Measurements from ENCODE around the gene GAS7.
"Not testable (repeated sequence)": the region's sequence is repeated elsewhere in the genome, so short reads cannot be mapped to it uniquely, and the experiment has no call there.

Gene GAS7

DNA sequence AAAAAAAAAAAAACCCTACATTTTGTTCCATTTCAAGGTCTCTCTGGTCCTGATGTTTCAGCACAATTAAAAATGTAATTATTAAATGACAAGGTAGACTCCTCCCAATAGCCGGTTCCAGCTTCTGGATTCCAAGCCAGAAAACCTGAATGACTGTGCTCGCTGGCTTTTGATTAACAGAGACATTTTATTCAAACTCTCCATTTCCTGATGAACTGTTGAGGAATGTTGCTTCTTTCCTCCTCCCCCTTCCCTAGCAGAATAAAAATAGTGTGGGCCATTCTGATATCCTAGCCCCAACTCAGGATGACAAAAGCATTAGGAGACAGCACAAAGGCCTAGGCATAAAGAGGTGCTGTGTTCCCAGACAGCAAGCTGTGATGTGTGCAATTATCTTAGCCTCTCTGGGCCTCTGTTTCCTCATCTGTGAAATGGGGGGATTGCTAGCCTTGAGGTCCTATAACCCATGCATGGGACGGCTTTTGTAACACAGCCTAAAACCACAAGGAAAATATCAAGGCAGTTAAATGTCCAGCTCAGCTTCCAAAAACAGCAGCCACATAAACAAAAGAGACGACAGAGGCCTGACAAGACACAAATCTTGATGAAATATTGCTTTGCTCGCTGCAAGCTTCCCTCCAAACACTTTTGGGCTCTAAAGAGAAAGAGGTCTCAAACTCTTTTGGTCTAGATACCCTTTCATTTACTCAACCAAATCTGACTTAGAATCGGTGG, 166.1 kb downstream of the GAS7 start:
- no peak for DNase-seq
- TF ChIP-seq GATA1 (IDR thresholded peaks at IDR 0.05; ENCODE audit: low read depth, low read length) (no peak), POLR2A (IDR thresholded peaks at IDR 0.05; ENCODE audit: low read length) (no peak)

- DNase-seq, result no peak
- TF ChIP-seq POLR2A (IDR thresholded peaks at IDR 0.05; ENCODE audit: low read length) (no peak), GATA1 (IDR thresholded peaks at IDR 0.05; ENCODE audit: low read depth, low read length) (no peak)
Observed at GRCh38 chr17:10031606-10032005, 166.8 kb downstream of the GAS7 start.

DNA sequence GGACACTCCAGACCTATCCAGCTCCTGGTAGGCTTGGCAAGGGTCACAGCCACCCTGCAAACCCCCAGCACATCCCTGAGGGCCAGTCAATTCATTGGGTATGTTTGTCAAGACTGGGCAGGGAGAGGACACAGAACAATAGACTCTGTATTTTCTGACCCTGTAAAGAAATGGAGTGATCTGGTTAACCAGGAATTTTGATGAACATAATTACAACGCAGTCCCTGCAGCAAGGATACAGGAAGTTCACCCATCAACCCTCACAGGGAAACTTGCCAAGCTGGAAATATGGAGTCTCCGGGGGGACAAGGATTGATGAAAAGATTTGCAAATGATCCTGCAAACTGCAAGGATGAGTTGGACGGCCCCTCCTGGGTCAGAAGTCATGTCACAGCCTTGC, 167.3 kb downstream of the GAS7 start:
- TF ChIP-seq POLR2A (IDR thresholded peaks at IDR 0.05; ENCODE audit: low read length) (no peak), GATA1 (IDR thresholded peaks at IDR 0.05; ENCODE audit: low read depth, low read length) (no peak)
- no peak for DNase-seq

DNA sequence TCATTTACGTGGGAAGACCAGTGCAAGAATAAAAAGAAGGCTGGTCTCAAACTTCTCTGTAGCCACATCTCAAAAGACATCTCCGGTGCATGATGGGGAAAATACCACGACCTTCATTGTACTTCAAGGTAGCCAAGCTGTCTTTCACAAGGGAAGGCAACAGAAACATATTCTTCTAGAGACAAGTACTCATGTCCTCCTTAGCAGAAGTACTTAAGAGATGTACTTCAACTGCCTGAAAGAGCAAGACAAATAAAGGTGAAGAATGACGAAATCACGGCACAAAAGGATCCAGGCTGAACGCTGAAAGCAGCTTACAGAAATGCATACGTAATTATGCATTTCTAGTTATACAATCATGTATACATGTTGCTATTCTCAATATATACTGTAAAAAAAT, 169.3 kb downstream of the GAS7 start:
- no peak for TF ChIP-seq GATA1 (IDR thresholded peaks at IDR 0.05; ENCODE audit: low read depth, low read length)
- no peak for TF ChIP-seq POLR2A (IDR thresholded peaks at IDR 0.05; ENCODE audit: low read length)
- no peak for DNase-seq

DNA sequence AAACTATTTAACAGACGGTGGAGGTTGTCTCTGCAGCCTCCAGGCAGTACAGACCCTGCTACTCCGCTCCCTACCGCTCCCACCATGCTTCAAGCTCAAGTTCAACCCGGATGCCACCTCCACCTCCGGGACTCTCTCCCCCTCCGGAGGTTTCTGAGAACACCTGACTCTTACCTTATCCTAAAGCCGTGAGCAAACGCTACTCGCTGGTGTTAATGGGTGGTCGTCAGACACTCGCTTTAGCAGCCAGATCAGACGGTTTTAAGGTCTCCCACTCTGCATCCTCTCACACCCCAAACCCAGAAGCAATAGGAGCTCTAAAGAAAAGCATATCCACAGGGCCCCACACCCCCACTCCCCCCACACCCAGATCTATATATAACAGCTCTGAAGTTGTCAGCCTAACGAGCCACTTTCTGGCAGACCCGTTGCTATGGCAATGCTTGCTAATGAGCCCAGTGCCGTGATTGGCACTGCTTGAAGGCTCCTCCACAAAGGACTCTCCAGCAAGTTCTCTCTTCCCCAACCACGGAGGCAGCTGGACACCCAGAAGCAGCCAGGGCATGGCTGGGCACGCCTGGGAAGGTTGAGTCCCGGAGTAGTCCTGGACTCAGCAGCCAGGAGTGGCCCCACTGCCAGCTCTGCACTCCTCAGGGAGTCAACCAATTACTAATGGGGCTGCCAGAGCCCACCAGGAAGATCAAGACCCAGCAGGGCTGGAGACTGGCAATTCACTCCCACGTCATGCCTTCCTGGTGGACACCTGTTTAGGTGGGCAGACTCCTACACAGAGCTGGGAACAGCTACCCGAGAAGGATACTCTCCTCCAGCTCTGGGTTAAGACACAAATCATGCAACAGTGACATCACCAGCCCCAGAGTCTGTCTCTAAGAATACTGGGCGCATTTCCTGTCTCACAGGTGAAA, 172.2 kb downstream of the GAS7 start:
- no peak for DNase-seq
- no peak for TF ChIP-seq POLR2A (IDR thresholded peaks at IDR 0.05; ENCODE audit: low read length)
- no peak for TF ChIP-seq GATA1 (IDR thresholded peaks at IDR 0.05; ENCODE audit: low read depth, low read length)

DNA sequence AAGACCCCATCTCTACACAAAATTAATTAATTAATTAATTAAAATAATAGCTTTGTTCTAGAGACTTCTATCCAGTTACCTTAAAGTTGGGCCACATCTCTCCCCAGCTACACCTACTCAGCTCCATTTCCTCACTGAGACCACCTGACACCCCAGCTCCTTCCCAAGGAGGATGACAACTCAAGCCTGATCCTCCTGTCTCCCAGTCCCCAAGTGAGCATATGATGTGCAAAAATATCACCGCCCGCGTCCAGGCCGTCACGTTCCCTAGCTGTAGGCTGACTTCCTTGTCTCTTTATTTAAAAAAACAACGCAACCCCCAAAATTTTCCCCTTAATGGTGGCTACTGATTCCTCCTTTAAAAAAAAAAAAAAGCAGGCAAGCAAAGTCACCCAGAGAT, 173.2 kb downstream of the GAS7 start:
- DNase-seq, result no peak
- no peak for TF ChIP-seq POLR2A (IDR thresholded peaks at IDR 0.05; ENCODE audit: low read length)
- no peak for TF ChIP-seq GATA1 (IDR thresholded peaks at IDR 0.05; ENCODE audit: low read depth, low read length)

DNA sequence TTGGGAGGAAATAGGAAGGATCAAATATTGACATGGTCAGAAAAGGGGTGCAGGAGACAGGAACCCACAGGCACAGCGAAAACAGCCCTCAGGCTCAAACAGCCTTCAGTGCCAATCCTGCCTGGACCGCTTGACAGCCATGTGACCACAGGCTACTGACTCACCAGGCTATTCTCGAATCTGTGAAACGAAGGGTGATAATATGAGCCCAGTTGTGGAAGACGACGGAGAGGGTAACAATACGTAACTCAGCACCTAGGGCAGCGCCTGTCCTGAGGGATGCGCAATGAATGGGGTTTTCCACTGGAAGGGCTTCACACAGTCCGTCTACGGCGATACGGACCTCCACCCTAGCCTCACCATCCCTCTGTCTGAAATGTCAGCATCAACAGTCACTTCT, 176.0 kb downstream of the GAS7 start:
- no peak for DNase-seq
- TF ChIP-seq GATA1 (IDR thresholded peaks at IDR 0.05; ENCODE audit: low read depth, low read length) (no peak), POLR2A (IDR thresholded peaks at IDR 0.05; ENCODE audit: low read length) (no peak)

- no peak for TF ChIP-seq POLR2A (IDR thresholded peaks at IDR 0.05; ENCODE audit: low read length)
- no peak for TF ChIP-seq GATA1 (IDR thresholded peaks at IDR 0.05; ENCODE audit: low read depth, low read length)
- no peak for DNase-seq
Observed at GRCh38 chr17:10021272-10021984, 177.0 kb downstream of the GAS7 start.

DNA sequence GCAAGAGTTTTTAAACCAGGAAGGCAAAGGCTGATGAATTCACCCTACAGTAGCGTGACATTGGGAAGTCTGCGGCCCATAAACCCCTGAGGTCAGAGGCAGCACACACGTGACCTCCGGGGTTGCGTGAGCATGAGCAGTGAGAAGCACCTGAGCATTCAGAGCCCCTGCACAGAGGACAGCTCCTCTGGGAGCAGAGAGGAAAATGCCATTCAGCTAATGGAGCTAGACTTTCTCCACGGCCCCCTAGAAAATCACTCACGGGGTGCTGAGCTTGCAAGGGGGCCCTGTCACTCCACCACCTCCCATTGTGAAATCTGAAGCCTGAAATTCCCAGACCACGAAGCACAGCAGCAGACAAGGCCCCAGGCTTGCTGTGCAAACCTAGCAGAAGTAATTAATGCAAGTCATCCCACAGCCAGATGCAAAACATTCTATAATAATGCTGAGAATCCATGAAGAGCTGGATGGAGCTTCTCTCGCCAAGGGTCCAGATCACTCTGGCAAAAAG, 178.4 kb downstream of the GAS7 start:
- TF ChIP-seq GATA1 (IDR thresholded peaks at IDR 0.05; ENCODE audit: low read depth, low read length), result no peak
- TF ChIP-seq POLR2A (IDR thresholded peaks at IDR 0.05; ENCODE audit: low read length), result no peak
- no peak for DNase-seq

- TF ChIP-seq GATA1 (IDR thresholded peaks at IDR 0.05; ENCODE audit: low read depth, low read length), result no peak
- no peak for TF ChIP-seq POLR2A (IDR thresholded peaks at IDR 0.05; ENCODE audit: low read length)
- DNase-seq, result no peak
Observed at GRCh38 chr17:10018461-10018891, 179.9 kb downstream of the GAS7 start.

DNA sequence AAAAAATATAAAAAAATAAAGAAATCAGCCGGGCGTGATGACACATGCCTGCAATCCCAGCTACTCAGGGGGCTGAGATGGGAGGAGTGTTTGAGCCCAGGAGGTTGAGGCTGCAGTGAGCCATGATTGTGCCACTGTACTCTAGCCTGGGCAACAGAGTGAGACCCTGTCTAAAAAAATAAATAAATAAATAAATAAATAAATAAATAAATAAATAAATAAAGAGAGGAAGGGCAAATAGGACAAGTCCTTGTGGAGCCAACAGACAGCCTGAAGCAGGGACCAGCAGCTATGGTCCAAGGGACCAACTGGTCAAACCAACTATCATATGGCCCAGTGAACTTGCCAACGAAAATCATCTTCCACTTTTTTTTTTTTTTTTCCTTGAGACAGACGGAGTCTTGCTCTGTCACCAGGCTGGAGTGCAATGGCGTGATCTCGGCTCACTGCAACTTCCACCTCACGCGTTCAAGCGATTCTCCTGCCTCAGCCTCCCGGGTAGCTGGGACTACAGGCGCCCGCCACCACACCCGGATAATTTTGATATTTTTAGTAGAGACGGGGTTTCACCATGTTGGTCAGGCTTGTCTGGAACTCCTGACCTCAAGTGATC, 181.3 kb downstream of the GAS7 start:
- DNase-seq, result not testable (repeated sequence)

- no peak for TF ChIP-seq POLR2A (IDR thresholded peaks at IDR 0.05; ENCODE audit: low read length)
- no peak for TF ChIP-seq GATA1 (IDR thresholded peaks at IDR 0.05; ENCODE audit: low read depth, low read length)
- no peak for DNase-seq
Observed at GRCh38 chr17:10013365-10014112, 184.9 kb downstream of the GAS7 start.

- DNase-seq, result no peak
- TF ChIP-seq POLR2A (IDR thresholded peaks at IDR 0.05; ENCODE audit: low read length), result no peak
- no peak for TF ChIP-seq GATA1 (IDR thresholded peaks at IDR 0.05; ENCODE audit: low read depth, low read length)
Observed at GRCh38 chr17:10010752-10011151, 187.7 kb downstream of the GAS7 start.
